Measurements from ENCODE around the gene LAMB4.

LAMB4 gene

GRCh38 chr7:108094346-108094745 lies 35.8 kb downstream of the LAMB4 start:
- no peak for TF ChIP-seq CTCF (IDR thresholded peaks at IDR 0.05; ENCODE audit: control insufficient read depth, insufficient read depth, low read depth, low read length, missing control alignments)
- DNase-seq (ENCODE audit: low read depth), result peak; percentile 71
- H3K4me3 ChIP-seq (ENCODE audit: control insufficient read depth, low read depth, low read length), result no peak overlapping the region

GRCh38 chr7:108093851-108094331 lies 36.3 kb downstream of the LAMB4 start:
- H3K4me3 ChIP-seq (ENCODE audit: control insufficient read depth, low read depth, low read length), result no peak overlapping the region
- DNase-seq (ENCODE audit: low read depth), result no peak
- TF ChIP-seq CTCF (IDR thresholded peaks at IDR 0.05; ENCODE audit: control insufficient read depth, insufficient read depth, low read depth, low read length, missing control alignments), result no peak

GRCh38 chr7:108093341-108093740 lies 36.8 kb downstream of the LAMB4 start:
- DNase-seq (ENCODE audit: low read depth), result no peak
- no peak for TF ChIP-seq CTCF (IDR thresholded peaks at IDR 0.05; ENCODE audit: control insufficient read depth, insufficient read depth, low read depth, low read length, missing control alignments)
- H3K4me3 ChIP-seq (ENCODE audit: control insufficient read depth, low read depth, low read length), result no peak overlapping the region

- DNase-seq (ENCODE audit: low read depth), result no peak
- no peak for TF ChIP-seq CTCF (IDR thresholded peaks at IDR 0.05; ENCODE audit: control insufficient read depth, insufficient read depth, low read depth, low read length, missing control alignments)
- H3K4me3 ChIP-seq (ENCODE audit: control insufficient read depth, low read depth, low read length), result no peak overlapping the region
Measured at GRCh38 chr7:108091461-108091831, 38.7 kb downstream of the LAMB4 start.

GRCh38 chr7:108090791-108091460 lies 39.2 kb downstream of the LAMB4 start:
- no peak for DNase-seq (ENCODE audit: low read depth)
- no peak for TF ChIP-seq CTCF (IDR thresholded peaks at IDR 0.05; ENCODE audit: control insufficient read depth, insufficient read depth, low read depth, low read length, missing control alignments)

GRCh38 chr7:108089381-108089780 lies 40.8 kb downstream of the LAMB4 start:
- no peak overlapping the region for H3K4me3 ChIP-seq (ENCODE audit: control insufficient read depth, low read depth, low read length)
- no peak for TF ChIP-seq CTCF (IDR thresholded peaks at IDR 0.05; ENCODE audit: control insufficient read depth, insufficient read depth, low read depth, low read length, missing control alignments)
- DNase-seq (ENCODE audit: low read depth), result no peak

More at GRCh38 chr7:108090791-108091460, 39.2 kb downstream of the LAMB4 start:
- H3K4me3 ChIP-seq (ENCODE audit: control insufficient read depth, low read depth, low read length), result no peak overlapping the region

Data from AG09309 (cell line).